ENCODE data around the gene RBBP8NL.

The RBBP8NL gene

DNA sequence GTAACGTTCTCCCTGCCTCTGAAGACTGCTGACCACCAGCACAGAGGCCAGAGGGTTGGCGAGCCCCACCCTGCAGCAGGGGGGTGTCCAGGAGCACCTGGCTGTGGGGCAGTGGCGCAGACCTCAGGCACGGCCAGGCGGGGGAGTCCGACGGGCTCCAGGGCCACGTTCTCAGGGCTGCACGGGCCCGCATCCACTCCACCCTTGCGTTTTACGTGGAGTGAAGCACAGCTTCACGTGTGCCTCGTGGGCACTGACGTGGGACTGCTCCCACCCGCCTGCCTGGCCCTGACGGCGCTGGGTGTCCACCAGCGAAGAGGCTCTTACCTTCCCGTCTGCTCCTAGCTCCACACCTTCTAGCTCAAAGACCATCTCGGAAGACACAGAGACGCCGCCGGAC is 33.5 kb downstream of the RBBP8NL start:
- no peak for DNase-seq (ENCODE audit: low read depth in 1 of 2, low spot score in 1 of 2)

DNA sequence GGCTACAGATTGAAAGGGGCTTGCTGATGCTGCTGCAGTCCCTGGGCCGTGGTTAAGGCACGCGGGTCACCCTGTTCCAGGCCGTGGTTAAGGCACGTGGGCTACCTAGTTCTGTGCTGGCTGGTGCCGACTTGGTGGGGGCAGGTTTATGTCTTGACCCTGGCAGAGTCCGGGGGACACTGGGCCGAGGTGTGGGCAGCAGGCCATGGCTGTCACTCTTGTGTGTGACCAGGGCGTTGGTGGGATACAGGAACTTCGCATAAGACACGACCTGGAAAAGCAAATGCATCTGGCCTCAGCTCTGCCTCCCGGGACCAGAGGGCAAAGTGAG is 34.0 kb downstream of the RBBP8NL start:
- no peak for DNase-seq (ENCODE audit: low read depth in 1 of 2, low spot score in 1 of 2)

DNA sequence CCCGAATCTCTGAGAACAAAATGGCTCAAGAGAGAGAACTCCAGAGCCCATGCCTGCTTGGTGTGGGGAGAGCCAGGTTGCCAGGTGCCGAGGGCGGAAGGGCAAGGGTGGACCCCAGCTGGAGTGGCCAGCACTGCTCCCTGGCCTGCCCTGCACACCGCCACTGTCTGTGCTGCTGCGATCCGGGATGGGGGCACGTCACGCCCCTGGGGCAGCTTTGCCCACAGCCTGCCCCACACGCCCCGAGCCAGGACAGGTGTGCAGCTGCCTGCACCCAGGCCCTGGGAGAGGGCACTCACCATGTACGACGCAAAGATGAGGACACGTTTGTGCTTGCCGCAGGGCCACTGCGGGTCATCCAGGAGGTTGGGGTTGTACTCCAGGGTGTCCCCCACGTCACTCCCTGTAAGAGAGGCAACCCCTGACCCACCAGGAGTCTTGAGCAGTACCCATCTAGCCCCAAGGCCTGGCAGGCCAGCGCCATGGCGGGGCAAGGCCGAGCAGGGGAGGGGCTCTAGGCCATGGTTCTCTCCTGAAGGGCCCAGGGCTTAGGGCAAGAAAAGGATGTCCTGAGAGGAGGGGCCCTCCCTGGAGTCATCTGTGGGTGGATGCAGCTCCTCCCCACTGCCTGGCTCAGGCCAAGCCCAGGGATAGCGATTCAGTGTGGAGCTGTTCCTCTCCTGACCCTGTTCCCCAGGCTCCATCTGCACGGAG is 34.6 kb downstream of the RBBP8NL start:
- no peak for DNase-seq (ENCODE audit: low read depth in 1 of 2, low spot score in 1 of 2)

DNA sequence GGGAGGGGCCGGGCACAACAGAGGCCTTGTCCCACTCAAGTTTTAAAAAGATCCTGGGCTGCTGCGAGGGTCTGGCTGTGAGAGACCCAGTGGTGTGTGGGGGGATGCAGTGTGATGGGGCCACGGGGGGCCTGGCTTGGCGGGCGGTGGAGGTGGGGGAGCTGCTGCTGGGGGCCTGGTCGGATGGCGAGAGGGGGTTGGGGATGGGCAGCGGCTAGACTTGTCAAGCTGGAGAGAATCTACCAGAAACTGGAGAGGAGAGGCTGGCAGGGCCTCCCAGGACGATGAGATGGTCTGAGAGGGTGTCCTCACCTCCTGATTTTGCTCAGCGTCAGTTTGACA is 35.3 kb downstream of the RBBP8NL start:
- DNase-seq (ENCODE audit: low read depth in 1 of 2, low spot score in 1 of 2): no peak

DNA sequence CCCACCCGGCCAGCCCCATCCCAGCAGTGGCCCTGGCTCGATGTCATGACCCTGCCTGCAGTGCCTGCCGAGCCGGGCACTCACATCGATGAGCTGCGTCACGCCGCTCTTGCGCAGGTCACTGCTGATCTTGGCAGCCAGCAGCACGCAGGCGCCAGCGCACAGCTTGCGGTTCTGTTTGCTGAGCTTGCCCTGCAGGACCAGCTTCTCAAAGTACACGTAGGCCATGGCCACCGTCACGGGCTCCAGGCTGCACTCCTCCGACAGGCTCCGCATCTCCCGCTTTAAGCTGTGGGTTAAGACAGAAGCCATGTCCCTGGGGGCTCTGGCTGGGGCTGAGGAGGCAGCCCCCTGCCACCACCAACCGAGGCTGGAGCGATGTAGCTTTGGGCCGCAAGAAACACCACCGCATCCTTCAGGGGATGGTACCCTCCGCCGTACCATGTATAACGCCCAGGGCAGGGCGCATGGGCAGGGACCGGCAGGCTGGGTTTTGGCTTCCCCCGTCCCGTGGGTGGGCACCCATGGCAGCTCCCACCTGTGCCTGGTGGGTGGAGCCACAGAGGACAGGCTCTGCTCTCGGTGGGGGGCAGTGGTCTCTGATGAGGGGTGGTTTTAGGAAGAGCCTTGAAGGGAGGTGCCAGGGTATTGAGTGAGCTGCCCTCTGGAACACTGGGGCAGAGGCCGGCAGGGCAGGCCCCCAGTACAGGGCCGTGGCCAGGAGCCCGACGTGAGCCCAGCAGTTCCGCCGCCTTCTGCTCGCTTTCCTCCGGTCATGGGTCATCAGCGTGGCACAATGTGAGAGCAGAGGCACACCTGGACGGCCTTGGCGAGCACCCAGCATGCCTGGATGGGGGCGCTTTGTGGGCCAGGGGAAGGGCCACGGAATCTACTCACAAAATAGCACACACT is 35.9 kb downstream of the RBBP8NL start:
- DNase-seq (ENCODE audit: low read depth in 1 of 2, low spot score in 1 of 2): no peak

DNA sequence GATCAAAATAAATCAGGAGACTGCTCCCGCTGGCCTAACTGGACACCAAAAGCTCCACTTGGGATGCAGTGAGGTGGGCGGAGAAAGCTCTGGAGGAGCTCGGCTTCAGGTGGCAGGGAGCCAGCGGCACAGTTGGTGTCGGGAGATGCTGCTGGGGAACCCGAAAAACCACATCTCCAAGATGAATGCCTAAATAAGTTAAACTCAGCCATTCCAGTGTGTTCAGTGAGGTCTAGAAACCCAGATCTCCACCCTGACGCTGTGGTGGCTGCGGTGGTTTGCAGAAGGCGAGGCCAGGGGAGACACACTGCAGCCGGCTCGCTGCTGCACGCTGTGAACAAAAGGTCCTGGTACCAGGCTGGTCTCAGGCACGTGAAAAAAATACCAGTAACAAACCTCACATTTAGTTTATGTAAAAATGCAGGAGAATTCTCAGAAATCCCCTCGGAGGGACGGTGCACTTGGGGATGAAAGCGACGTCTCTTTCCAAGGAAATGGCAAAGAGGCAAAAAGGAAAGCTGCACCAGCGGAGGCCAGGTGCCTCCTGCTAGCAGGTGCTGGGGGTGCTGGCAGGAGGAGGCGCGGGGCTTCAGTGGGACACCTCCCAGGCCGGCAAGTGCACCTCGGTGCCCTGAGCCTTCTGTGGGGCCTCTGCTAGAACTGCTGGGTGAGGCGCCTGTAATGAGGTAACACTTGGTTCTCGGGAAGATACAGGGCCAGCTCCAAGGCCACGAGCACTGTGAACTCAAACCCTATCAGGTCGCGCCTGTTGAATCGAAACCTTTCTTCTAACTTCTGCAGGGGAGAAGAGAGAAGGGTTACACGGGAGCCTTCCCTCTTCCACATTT is 36.8 kb downstream of the RBBP8NL start:
- no peak for DNase-seq (ENCODE audit: low read depth in 1 of 2, low spot score in 1 of 2)

DNA sequence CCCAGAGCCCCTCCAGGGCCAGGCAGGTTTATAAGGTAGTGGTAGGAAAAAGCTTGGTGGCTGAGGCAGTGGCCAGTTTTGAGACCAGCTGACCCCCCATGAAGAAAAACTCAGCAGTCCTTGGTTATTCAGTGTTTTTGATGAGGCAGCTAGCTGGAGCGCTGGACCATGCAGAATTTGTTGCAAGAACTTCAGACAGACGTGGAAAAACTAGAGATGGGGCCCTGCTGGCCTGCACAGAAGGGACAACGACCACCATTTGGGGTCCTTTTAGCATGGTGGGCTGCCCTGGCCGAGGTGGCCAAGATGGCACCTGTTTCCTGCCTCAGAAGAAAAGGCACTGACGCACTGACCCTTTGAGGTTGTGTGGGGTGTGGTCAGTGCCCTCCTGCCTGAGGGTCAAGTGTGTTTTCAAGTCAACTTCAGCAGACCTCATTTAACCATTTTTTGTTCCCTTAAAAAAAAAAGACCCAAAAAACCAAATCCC is 37.7 kb downstream of the RBBP8NL start:
- DNase-seq (ENCODE audit: low read depth in 1 of 2, low spot score in 1 of 2): no peak

DNA sequence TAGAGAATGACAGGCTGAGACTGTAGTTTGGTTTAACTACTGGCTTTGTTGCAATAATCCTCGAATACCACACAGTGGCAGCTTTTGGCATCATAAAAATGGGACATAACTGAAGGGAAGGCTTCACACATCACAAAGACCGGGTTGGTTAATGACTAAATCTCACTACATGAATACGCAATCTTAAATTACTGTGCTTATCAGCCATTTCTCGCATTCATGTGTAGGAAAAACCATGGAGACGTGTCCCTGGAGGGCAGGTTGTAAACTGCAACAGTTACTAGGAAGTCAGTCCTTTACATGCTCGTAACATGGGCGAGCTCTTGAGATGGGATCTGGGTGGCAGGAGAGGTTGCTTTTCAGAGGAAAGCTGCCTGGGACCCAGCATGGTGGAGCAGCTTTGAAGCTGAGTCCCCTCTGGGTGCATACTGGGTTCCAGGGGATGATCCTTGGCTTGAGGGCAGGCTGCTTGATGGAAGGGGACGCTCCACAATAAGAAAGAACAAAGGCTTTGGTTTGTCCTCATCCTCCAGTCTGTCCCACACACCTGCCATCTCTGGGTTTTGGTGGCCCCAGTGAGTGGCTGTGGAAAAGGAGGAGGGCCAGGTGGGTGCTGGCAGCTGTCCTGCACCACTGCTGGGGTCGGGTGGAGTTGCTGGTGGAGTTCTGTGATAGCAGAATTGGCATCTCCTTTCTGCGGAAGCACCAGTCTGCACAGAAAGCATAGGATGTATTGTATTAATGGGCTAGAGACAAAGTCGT is 38.3 kb downstream of the RBBP8NL start:
- DNase-seq (ENCODE audit: low read depth in 1 of 2, low spot score in 1 of 2): no peak

DNA sequence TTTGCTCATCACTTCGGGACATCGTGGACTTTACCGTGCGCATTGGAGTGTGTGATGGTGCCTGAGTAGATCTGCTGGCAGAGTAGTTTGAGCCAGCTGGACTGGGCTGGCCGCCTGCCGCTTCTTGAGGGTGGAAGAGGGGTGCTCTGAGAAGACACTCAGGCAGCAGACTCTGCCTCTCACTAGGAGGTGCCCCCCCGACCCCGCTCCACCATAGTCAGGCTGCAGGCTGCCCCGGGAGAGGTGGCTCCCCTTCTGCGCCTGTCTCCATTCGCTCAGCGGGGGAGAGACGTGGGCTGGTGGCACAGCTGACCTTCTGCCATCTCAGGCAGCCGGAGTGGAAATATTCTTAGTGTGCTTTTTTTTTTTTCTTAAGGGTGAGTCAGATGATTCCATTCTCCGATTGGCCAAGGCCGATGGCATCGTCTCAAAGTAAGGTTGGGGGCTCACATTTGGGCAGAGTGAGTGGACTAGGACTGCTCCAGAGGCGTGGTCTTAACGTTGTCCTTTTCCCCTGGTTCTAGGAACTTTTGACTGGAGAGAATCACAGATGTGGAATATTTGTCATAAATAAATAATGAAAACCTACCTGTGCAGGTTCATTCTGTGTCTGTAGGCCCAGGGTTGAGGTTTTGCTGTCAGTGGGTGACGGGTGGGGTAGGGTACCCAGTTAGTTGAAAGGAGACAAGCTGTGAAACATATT is 39.3 kb downstream of the RBBP8NL start:
- no peak for DNase-seq (ENCODE audit: low read depth in 1 of 2, low spot score in 1 of 2)

DNA sequence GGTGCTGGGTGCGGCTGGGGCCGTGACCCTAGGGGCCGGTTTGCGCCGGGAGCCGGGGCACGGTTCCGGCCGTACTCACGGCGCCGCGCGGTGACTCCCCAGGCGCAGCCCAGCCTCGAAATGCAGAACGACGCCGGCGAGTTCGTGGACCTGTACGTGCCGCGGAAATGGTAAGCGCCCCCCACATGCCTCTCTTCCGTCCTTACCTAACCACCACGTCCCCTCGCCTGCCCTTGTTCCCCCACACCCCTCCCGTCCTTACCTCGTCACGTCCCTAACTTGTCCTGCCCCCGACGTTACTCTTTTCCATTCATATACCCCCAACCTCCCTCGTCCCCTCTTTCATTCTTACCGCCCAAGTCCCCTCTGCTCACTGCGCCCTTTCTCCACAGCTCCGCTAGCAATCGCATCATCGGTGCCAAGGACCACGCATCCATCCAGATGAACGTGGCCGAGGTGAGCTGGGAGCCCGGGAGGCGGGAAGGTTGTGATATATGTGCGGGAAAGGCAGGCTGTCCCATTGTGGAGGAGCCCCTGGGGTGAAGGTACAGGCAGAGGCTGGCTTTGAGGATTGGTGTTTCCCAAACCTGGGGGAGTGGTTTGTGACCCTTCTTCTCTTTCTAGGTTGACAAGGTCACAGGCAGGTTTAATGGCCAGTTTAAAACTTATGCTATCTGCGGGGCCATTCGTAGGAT is 40.0 kb downstream of the RBBP8NL start:
- no peak for DNase-seq (ENCODE audit: low read depth in 1 of 2, low spot score in 1 of 2)

DNA sequence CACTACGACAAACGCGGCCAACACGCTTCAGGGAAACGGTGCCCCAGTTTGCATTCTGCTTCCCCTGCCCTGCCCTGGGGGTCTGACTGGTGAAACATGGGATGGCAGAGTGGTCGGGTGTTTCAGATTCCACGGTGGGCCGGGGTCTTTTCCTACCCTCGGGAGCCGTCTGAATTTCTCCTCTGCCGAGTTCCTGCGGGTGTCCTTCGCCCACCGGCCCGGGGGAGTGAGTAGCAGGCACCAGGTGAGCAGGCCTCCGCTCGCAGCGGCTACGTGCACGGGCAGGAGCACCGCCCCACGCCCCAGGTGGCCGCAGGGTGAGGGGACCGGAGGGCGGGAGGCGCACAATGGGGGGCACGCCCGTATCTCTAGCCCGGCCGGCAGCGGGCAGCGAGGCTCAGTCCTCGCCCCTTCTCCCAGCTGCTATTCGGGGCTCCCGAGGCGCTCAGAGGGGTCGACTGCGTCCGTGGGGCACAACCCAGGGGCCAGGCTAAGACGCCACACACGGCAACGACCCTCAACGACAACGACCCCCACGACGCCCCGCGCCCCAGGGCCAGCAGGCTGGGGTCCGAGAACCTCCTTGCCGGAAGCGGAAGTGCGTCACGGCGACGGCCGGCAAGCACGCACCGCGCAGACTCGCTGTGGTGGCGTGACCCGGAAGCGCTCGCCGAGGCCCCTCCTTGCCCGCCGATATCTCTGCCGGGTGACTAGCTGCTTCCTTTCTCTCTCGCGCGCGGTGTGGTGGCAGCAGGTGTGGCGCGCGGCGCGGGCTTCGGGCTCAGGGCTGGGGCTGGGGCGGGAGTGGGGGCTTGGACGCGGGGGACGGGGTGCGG is 40.7 kb downstream of the RBBP8NL start, which contains the start of gene RPS21:
Gene RPS21, plus strand, starts transcription at position 721 of the 836 bp plus-strand sequence. CDS start 236 bp downstream, outside the sequence.
- DNase-seq (ENCODE audit: low read depth in 1 of 2, low spot score in 1 of 2): peak; percentile 88 to 91

DNA sequence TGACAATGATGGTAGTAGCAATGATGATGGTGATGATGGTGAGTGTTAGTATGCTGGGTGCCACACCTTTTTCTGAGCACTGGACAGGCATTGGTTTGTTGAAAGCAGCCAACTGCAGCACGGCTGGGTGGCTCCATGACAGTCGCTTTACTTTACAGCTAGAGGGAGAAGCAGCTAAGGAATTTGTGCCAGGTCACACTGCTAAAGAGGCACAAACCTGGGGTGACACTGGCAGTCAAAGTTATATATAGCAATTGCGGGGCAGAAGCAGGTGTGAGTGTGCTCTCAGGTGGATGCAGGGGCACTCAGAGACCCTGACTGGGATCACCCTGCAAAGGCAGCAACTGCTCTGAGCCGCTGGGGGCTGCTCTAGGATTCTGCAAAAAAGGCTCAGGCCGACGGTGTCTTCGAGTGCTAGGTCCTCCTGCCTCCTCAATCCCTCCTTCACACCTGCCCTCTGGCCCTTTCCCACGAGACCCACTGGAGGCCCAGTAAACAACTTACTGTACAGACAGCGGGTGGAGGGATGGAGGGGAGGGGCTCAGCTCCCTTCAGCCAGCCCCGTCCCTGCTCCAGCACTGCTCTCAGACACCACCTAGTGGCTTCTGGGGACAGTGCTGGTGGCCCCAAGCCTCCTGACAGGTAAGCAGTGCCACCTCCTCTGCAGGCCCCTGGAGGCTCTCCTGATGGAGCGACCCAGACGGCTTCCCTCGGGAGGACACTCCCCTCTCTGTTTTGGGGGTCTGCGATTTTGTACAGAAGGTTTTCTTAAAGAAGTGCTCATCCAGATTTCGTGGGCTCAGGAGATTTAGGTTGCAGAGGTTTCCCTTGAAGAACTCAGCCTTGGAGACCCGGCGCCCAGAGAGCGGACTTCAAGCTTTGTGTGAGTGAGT is 44.8 kb downstream of the RBBP8NL start:
- peak; percentile 52 to 71 for DNase-seq (ENCODE audit: low read depth in 1 of 2, low spot score in 1 of 2)

DNA sequence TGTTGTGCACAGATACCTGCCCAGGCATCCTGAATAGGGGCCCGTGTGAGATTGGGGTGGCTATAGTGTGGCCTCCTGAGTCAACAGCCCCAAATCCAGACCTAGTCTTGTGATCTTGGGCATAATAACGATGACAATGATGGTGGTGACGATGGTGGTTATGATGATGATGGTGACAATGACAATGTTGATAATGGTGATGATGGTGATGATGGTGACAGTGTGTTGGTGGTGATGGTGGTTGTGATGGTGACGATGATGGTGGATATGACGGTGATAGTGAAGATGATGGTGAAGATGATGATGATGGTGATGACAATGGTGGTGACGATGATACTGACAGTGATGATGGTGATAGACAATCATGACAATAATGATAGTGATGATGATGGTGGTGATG is 45.5 kb downstream of the RBBP8NL start:
- DNase-seq (ENCODE audit: low read depth in 1 of 2, low spot score in 1 of 2): no peak

DNA sequence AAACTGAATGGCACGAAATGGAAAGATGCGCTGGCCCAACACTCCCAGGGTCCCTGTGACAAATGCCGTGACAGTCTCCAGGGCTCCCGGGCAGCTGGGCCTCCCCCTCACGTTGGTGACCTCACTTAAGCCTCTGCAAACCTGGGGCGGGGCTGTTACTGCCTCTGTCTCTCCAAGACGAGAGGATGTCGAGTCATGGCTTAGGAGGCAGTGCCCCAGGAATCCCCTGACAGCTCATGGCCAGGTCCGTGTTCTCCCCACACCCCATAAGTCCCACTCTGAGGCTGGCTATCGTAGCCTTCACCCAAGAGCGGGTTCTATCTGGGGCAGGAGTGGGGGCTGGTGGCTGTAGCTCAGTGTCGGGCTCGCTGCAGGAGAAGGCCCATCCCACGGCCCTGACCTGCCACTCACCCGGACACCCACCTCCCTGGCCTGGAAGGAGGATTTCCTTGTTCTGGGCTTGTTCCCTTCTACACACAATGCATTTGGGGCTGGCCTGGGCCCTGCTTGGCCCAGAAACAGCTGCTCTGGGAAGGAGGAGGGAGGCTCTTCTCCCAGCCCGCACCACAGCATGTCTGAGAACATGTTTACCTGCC is 46.0 kb downstream of the RBBP8NL start:
- no peak for DNase-seq (ENCODE audit: low read depth in 1 of 2, low spot score in 1 of 2)

DNA sequence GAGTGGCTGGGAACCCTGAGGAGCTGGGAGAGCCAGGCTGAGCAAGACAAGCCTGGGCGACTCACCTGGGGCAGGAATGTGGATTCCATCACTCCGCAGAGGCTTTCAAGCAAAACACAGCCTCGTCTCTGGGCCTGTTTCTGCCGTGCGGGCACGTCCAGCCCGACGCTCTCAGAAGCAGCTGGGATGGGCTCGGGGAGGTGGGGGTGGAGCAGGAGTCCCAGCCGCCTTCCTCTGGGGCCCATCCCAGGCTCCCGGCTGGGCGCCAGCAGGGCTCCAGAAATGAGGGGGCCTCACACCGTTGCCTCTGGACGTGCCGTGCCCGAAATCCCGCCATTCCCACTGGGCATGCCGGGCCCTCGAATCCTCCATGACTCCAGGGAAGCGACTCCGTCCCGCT is 49.1 kb downstream of the RBBP8NL start:
- no peak for DNase-seq (ENCODE audit: low read depth in 1 of 2, low spot score in 1 of 2)

DNA sequence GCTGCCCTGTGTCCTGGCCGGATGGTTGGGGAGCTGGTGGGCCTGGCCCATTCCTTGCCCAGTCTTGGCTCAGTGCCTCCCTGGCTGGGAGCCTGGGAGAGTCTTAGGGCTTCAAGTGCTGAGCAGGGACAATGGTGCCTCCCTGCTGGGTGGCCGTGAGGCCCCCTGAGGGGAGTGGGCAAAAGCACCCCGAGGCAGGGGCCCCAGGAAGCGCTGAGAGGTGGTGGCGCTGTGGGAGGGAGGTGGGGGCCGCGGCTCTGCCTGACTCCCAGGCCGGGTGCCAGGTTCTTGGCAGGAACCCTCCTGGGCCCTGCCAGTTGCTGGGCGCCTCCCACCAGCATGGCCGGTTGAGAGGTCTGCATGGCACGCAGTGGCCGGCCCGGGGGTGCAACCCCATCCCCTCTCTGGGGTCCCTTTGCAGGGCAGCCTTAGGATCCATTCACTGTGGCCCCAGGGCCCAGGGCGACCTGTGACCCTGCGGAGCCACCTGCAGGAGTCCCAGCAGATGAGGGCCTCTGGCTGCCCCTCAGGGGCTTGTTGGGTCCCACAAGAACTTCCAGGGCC is 49.6 kb downstream of the RBBP8NL start:
- DNase-seq (ENCODE audit: low read depth in 1 of 2, low spot score in 1 of 2): no peak

DNA sequence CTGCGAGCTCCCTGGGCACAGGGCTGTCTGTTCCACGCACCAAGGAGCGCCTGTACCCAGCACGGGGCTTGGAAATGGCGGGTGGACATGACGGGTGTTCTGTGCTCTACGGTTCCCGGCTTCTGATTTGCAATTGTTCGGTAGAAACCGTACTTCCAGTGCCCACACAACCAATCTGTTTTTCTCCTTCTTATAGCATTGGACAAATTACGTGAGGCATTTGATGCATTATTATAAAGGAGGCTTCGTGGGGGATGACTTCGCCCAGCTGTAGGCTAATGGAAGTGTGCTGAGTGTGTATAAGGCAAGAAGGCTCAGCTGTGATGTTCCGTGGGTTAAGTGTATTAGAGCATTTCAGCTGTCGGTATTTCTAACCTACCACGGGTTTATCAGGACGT is 50.3 kb downstream of the RBBP8NL start:
- no peak for DNase-seq (ENCODE audit: low read depth in 1 of 2, low spot score in 1 of 2)

Data from activated CD4-positive, alpha-beta T cell treated with anti-CD3 and anti-CD28 coated beads, Interleukin-2, amount 50 U/mL, for 24 hours (primary cell).